Measurements from ENCODE around the gene CDCA8. TPM values are rescaled to one million over a fixed set of nuclear protein-coding genes. Genes with fewer than 3 reads are reported as not detected.
A peak's percentile ranks its signal among the peaks of the same experiment; 100 is the strongest.

CDCA8 gene
- total RNA-seq (2014; rRNA removed; shearing (Covaris generic)) = 29.3 and 38.4 TPM in 2 replicates
- 48.5 and 51.0 TPM in 2 replicates for polyA plus RNA-seq (2015; cell fraction: cytosol; rRNA removed)
- polyA plus RNA-seq (2015; cell fraction: nucleus; rRNA removed) = 61.5 and 67.1 TPM in 2 replicates

DNA sequence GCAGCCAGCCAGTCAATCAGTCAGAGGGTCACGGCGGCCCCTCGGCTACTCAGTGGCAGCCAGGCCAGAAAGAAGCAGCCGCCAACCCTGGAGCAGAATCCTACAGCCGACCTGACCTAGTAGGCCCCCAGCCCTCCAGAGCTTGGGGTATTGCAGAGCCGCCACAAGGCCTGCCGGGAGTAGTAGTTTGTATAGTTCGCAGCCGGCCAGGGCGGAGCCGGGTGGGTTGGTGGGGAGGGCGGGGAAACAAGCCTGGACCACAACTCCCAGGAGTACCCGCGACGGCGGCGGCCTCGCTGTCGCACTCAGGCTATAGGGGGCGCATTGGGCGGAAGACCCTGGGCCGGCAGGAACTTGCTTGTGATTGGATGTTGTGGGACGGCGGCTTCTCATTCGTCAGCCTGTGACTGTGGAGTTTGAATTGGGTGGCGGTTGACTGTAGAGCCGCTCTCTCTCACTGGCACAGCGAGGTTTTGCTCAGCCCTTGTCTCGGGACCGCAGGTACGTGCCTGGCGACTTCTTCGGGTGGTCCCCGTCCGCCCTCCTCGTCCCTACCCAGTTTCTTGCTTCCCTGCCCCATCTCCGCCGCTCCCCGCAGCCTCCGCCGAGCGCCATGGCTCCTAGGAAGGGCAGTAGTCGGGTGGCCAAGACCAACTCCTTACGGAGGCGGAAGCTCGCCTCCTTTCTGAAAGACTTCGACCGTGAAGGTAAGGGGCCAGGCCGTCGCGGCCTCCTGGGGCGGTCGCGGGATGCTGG, at the start of gene CDCA8:
TSS of gene CDCA8 (plus strand) at position 439 of the 756 bp plus-strand sequence. CDS start at position 614, 175 bp downstream.
- peak; percentile 98 for DNase-seq (ENCODE audit: low read depth)

DNA sequence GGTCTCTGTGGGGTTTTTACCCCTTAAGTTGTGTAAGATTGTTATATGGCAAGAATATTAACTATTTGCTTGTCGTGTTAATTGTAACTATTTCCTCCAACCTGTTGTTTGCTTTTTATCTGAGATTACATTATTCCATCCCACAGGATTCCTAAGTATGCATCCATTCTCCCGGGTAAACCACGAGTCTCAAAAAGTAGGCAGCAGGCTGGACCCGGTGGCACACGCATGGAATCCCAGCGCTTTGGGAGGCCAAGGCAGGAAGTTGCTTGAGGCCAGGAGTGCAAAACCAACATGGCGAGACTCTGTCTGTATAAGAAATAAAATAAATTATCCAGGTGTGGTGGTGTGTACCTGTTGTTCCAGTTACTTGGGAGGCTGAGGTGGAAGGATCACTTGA, 45.0 kb upstream of the CDCA8 start:
- no peak for DNase-seq (ENCODE audit: low read depth)

DNA sequence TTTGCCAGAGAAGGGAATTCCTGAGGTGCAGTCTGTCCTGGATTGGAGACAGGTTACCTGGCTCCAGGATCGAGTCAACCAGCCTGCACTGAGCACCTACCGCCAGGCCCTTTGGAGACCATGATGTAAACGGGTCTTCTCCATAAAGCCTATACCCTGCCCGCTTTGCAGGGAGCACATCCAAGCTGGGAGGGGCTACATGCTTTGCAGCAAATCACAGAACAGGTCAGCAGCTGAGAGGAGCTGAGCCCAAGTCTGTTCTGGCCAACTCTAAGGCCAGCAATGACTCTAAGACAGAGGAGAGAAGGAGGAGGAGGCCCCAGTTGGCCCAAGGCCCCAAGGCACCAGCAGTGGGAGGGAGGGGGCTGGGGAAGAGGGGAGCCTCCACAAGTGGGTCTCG, 42.1 kb upstream of the CDCA8 start:
- DNase-seq (ENCODE audit: low read depth) = no peak

DNA sequence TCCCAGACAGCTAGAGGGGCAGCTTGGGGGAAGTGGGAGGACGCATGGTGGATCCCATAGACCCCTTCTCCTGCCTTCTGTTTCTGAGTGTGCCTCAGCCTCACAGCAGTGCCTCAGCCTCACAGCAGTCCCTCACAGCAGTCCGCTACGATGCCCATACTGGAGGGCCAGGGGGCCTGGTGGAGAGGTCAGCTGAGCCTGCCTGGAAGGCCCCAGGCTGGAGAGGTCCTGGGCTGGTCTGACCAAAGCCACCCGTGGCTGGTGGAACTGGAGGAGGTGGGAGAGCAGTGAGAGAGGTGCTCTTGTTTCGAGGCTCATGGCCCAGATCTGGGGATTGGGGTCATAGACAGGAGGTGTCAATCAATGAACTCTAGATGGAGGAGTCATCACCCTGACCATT, 41.6 kb upstream of the CDCA8 start:
- DNase-seq (ENCODE audit: low read depth) = no peak

DNA sequence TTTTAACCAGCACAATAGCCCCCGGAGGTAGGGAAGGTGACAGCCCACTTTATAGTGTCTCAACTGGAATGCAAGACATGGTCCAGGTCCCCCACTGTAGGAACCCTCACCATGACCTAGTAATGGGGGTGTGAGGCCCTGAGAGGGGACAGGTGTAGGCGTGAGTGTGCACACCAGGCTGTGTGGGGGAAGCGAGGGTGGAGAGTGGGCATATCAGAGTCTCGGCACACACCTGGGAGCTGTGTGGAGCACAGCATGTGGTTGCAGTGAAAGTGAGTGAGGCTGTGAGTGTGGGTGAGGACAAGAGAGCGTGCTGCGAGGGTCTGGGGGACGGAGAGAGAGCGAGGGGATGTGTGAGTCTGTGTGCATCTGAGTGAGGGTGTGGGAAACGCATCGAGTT, 40.5 kb upstream of the CDCA8 start:
- no peak for DNase-seq (ENCODE audit: low read depth)

DNA sequence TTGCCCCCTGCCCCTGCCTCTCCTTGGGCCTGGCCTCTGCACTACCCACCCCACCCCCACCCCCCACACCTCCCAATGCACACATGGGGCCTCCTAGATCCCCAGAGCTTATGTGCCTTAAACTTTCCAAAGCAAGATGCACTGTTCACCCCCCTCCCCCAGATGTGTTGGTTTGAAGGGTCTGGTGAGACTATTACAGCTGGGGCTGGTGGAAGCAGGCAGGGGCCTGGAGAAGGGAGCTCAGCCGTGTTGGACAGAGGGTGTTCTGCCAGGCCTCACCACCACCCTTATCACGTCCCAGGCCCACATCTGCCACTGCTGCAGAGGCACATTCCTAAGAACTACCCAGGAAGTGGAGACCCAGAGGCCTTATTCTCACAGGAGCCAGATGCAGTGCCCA, 39.3 kb upstream of the CDCA8 start:
- no peak for DNase-seq (ENCODE audit: low read depth)

DNA sequence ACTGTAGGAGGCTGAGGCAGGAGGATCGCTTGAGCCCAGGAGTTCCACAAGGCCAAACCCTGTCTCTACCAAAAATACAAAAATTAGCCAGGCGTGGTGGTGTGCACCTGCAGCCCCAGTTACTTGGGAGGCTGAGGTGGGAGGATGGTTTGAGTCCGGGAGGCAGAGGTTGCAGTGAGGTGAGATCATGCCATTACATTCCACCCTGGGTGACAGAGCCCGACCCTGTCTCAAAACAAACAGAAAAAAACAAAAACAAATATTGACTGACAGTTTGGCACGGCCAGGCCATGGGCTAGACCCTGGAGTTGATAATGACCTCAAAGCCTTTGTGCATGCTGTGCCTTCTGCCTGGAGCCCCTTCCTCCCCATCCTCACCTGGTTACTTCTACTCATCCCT, 38.4 kb upstream of the CDCA8 start:
- no peak for DNase-seq (ENCODE audit: low read depth)

DNA sequence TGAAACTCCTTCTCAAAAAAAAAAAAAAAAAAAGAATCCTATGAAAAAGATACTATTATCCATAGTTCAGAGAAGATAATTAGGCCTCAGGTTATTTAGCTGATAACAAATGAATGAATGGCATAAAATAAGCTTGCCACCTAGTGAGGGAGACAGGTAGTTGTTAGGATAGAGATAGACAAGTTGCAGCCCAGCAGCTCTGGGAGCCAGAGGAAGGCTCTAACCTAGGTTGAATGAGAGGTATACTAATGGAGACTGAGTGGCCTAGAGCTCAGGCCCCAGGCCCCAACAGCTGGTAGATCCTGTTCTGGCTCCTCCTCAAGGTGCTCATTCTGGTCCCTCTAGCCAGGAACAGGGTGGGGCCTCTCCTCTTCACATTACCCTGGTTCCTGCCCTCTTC, 37.0 kb upstream of the CDCA8 start:
- no peak for DNase-seq (ENCODE audit: low read depth)

DNA sequence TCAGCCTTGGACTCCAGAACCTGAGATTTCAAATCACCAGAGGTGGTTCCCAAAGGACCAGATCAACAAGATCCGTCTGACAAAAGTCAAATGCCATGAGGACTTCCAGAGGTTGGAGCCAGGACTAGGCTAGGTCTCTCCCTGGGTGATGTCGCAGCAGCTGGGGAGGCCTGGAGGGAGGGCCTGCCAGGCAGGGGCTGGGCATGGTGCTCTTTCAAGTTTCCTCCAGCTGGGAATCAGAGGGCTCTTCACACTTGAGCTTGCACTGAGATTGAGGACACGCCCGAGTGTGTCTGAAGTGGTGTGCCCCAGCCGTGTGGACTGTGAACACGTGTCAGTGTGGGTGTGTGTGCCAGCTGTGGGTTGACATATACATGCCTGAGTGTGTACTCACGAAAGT, 36.3 kb upstream of the CDCA8 start:
- DNase-seq (ENCODE audit: low read depth) = no peak

DNA sequence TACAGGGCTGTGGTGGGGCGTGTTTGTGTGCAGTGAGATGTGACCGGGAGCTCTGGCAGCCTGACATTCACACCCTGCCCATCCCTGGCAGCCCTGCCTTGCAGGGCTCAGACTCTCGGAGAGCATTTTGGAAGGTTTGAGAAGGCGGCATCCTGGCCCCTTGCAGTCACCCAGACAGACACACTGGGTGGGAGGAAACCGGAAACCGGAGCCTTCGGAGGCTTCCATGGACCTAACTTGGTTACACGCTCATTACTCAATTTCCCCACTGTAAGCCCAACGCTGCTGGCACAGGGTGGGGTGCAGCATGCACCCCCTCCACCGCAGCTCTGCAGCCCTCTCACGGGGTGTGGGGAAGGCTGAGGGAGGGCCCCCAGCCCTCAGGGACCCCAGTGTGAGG, 35.4 kb upstream of the CDCA8 start:
- DNase-seq (ENCODE audit: low read depth) = no peak

DNA sequence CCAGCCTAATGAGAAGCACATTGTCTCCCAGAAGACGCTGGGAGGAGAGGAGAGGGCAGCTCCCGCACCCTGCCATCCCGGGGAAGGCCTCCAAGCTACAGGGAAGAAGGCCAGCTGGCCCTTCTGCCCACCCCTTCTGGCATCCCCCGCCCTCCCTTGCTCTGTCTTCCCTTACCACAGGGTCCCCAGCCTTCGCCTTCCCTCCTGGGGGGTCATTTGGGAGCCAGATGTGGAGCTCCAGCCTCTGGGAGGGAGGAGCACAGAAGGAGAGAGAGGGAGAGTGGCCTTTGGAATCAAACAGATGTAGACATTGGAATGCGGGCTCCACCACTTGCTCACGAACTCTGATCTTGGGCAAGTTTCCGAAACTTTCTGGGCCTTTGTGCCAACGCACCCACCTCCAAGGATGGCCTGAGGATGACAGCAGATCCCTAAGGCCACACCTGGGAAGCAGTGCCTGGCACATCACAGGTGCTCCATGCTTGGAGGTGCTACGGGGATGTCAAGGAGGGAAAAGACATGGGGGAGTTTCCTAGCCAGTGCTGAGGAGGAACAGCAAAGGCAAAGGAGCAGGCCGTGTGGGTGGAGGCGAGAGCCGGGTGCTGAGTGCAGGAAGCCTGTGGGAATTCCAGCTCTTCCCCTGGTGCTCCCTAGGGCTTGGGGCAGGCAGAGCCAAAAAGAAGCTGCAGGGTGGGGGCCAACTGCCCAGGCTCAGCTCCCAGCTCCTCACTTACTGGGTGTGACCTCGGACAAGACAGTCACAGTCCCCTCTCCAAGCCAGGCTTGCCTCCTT, 34.5 kb upstream of the CDCA8 start:
- DNase-seq (ENCODE audit: low read depth) = no peak

DNA sequence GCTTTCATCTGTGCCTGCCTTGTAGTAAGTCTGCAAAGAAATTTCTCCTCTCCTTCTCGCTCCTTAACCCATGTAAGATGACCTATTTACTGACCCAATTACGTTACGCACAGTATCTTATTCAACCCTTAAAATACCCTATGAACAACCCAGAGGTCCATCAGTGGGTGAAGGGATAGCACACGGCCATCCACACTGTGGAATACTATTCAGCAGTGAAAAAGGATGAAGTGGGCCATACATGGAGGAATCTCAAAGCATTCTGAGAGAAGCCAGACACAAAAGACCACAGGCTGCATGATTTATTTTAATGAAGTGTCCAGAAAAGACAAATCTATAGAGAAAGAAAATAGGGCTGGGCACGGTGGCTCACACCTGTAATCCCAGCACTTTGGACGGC, 33.8 kb upstream of the CDCA8 start:
- no peak for DNase-seq (ENCODE audit: low read depth)

DNA sequence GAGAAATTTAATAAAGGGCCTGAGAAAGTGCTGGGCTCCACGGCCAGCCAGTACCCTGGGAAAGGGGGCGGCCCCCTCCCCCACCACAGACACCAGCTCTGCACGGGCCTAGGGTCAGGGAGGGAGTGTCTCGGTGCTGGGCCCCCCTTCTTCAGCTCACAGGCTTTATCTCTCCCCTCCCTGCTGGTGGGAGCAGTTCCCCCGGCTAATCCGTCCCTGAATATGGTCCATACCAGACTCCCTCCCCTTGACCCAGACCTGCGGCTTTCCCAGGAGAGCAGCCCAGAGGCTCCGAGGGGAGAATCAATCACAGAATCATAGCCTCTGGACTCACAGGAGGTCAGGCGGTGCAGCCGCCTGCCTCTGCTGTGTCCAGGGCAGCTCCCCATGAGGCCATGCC, 31.7 kb upstream of the CDCA8 start:
- DNase-seq (ENCODE audit: low read depth) = no peak

DNA sequence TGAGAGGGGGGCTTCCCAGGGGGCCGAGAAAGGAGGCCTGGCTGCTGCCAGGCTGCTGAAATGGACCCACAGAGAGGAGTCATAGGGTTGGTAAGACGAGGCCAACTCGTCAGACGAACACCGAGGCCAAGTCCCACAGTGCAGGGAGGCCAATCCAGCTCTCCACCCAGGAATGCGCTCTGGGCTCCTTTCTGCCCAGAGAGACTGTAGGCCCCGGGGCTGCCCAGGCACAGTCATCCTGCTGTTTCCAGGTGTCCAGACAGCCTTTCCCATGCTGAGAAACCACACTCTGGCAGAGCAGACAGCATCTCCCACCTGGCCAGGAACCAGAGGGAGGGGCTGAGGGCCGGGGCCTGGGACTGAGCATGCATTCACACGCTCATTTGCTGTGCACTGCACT, 30.9 kb upstream of the CDCA8 start:
- DNase-seq (ENCODE audit: low read depth) = no peak

DNA sequence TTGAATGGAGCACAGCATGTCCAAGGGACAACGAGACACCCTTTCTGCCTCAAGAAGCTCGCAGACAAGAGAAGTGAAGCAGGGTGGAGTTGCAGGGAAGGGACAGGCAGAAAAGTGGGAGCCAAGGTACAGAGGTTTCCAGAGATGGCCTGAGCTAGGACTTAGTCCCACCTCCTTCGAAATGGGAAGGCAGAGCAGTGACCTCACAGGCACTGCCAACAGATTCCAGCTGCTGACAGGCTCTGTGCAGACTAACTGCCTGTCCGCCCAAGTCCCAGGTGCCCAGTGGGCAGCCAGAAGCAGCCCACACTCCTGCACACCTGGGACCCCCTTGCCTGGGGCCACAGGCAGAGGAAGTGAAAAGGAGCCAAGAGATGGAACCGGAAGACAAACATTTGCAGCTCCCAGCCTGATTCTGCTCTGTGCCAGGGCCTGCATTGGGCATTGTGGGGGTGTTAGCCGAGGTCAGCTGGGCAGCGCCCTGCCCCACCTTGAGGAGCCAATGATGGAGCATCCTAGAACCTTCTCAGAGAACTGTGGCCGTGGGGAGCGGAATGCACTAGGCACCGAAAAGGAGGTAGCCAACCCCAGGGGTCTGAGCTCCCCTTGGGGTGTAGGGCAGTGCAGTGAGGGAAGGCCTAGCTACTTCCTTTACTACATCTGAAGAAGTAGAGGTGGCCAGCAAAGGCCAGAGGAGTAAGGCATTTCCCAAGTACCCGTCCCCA, 30.1 kb upstream of the CDCA8 start:
- no peak for DNase-seq (ENCODE audit: low read depth)

DNA sequence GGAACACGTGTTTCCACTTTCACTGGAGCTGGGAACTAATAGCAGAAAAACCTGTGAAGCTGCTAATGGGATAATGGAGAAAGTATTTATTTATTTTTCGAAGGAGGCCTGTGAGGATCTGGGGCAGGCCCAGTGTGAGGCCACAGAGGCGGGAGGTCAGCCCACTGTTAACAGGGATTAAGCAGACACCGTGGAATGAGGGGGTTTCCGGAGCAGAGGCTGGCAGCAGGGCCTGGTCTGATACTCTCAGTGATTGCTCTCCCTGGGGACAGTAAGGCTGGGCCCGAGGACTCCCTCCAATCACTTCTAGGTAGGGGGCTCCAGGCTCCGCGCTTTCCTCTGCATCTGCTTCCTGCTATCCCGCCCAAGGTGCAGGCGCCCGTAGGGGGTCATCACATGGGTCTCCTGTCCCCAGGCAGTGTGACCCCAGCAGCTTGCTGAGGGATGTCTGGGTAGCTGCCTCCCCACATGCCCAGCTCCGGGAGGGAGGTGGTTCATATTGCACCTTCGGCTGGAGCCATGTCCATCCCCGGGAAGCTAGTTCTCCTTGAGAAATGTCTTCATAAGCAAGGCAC, 28.8 kb upstream of the CDCA8 start:
- no peak for DNase-seq (ENCODE audit: low read depth)

DNA sequence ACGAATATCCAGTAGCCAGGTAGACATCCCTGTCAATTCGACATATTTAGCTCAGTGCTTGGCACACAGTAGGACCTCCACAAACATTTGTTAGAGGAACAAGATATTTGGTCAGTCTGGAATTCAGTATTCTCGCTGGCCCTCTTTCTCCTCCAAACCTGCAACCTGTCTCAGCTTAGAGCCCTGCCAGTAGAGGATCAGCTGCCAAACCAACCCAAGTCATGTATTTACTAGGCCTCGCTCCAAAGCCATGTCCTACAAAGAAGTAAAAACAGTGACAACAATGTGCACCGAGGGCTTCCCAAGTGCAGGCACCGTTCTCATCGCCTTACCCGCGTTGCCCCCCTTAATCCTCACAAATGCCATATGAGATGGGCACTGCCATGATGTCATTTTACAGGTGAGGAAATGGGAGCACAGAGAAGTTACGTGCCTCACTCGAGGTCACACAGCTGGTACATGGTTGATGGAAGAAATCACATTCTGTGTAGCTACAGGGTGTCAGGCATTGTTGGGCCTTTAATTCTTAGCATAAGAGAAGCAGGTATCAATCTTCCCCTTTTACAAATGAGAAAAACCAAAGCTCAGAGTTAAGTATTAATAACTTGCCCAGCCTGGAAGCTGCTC, 26.0 kb upstream of the CDCA8 start:
- DNase-seq (ENCODE audit: low read depth) = no peak

DNA sequence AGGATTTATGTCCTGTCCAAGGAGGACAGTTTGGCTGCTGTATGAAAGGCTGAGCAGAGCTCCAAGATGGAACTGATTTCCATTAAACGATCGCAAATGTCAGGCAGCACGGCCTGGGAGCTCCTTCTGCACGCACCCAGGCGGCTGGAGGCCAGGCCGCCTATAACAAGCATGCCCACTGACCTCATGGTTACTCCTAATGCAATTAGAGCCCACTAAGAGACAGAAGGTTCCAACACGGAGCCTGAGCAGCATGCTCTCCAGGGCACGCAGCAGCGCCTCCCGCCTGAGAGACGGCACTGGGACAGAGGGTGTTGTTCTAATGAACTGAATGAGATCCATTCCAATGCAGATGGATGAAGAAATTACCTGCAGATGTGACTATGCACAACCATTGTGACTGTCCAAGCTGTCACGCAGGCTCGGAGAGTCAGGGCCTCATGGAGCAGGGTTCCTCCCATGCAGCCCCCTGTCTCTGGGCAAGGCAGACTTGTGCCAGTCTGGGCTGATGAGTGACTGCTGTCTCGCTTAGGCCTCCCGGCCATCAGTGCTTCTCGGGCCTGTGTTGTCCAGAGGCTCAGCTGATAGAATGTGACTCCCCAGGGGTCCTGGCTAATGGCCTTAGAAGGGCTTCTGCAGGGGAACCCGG, 25.2 kb upstream of the CDCA8 start:
- DNase-seq (ENCODE audit: low read depth) = no peak

DNA sequence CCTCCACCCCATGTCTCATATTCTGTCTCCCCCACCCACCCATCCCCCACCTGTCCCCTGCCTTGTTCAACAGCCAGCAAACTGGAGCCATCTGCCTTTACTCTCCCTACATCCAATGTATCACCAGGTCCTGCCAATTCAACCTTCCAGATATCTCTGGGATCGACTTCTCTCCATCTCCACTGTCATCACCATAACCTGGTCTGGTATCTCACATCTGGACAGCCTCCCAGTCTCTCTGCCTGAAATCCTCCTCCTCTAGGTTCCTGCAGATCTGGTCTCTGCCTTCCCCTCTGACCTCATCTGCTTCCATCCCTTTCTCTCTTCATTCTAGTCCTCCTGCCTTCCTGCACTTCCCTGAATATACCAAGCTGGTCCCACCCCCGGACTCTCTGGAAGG, 22.2 kb upstream of the CDCA8 start:
- DNase-seq (ENCODE audit: low read depth) = no peak

DNA sequence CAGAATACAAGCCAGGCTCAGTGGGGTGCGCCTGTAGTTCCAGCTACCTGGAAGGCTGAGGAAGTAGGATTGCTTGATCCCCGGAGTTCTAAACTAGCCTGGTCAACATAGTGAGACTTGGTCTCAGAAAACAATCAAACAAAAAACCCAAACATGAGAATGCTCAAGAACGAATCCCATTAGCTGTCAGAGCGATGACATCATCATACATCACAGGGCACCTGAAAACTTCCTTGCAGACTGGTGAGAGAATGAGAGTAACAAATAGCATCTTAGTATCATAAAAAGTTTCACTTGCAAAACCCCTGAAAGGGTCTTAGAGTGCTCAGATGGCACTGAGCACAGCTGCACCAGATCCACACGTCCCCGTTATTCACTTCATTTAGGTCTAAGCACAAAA, 21.1 kb upstream of the CDCA8 start:
- no peak for DNase-seq (ENCODE audit: low read depth)
